Heart right ventricle (tissue), 16 donors: ENCODE measurements around the gene RAB7A. TPM values are rescaled to one million over a fixed set of nuclear protein-coding genes. Genes with fewer than 3 reads are reported as not detected.

ENCODE experiments used
- ATAC-seq, 8 donors: fragments of 200-7000 bp; cut with Tn5 transposase; one replicate each; pipeline ENCODE4 v1.9.1; 2020; ENCODE audit warnings: mild to moderate bottlenecking in 8 of 8, moderate library complexity in 8 of 8, moderate number of reproducible peaks in 1 of 8
- DNase-seq, 2 donors: peaks; one replicate each; pipeline ENCODE4 v3.0.0-alpha.2; 2020
- H3K27ac ChIP-seq, 10 donors: fragments of 200-600 bp; sonication (generic) in 2 of 10; one replicate each; pipeline versions ENCODE4 v1.5.0 to v1.8.0; 2020 to 2022; ENCODE audit warnings: mild to moderate bottlenecking in 3 of 10
- H3K27me3 ChIP-seq, 7 donors: fragments of 200-600 bp; one replicate each; pipeline ENCODE4 v1.8.0; 2021 to 2022; ENCODE audit warnings: mild to moderate bottlenecking in 2 of 7
- H3K36me3 ChIP-seq, 9 donors: fragments of 200-600 bp; sonication (generic) in 1 of 9; one replicate each; pipeline versions ENCODE4 v1.5.0 to v1.8.0; 2020 to 2022; ENCODE audit warnings: mild to moderate bottlenecking in 2 of 9
- H3K4me1 ChIP-seq, 9 donors: fragments of 200-600 bp; sonication (generic) in 1 of 9; one replicate each; pipeline versions ENCODE4 v1.5.0 to v1.8.0; 2020 to 2022; ENCODE audit warnings: mild to moderate bottlenecking in 4 of 9
- H3K4me3 ChIP-seq, 10 donors: fragments of 200-600 bp; sonication (generic) in 2 of 10; one replicate each; pipeline versions ENCODE4 v1.5.0 to v1.8.0; 2020 to 2022; ENCODE audit warnings: mild to moderate bottlenecking in 7 of 10, moderate library complexity in 2 of 10
- H3K9me3 ChIP-seq, 11 donors: fragments of 200-600 bp in 10 of 11; sonication (generic) in 2 of 11; one replicate each; pipeline versions ENCODE4 v1.5.0 to v1.8.0; 2013 to 2022; ENCODE audit warnings: mild to moderate bottlenecking in 2 of 11, control low read depth in 1 of 11, moderate library complexity in 1 of 11
- WGBS, 2 donors: extraction: QIAGEN DNeasy Blood & Tissue Kit; methylation state at CpG; one replicate each; pipeline ENCODE4 v1.1.7; 2013; ENCODE audit warnings: inconsistent platforms in 1 of 2; 5-methylcytosine and 5-hydroxymethylcytosine counted together
- intact Hi-C, 10 donors: fragments of 100-400 bp; cut with DNase I; formaldehyde crosslinking; loops; one replicate each; pipeline versions ENCODE4 v1.11.1 to v1.14.2; 2022
- polyA plus RNA-seq, 2 donors: library from polyadenylated mRNA; stranded (reverse); fragments of 200-250 nt; gene quantifications; one replicate each; pipeline ENCODE4 v1.2.3, GENCODE V29; 2013
- total RNA-seq, 10 donors: library from RNA; stranded (reverse); fragmentation: NEBNext Ultra II Directional in 3 of 10; extraction: Animal tissue kit (Norgen Biotek cat#: 25700) in 3 of 10; gene quantifications; one replicate each; pipeline versions ENCODE4 v1.2.1 to v1.2.4, GENCODE V29; 2021 to 2023
- TF ChIP-seq, protein P1 (sequence below), 9 donors: fragments of 200-600 bp; sonication (generic) in 2 of 9; IDR thresholded peaks; one replicate each; pipeline versions ENCODE4 v1.5.0 to v1.8.0; 2021 to 2022; ENCODE audit warnings: antibody characterized with exemption in 9 of 9, mild to moderate bottlenecking in 5 of 9, moderate library complexity in 1 of 9
- donor health status: Arrhythmogenic right ventricular cardiomyopathy.
- donor health status: ischemic (EF 13 %, LVEDD 7.1; RV severe dilation, severe dysfunction).
- donor health status: healthy with polysubstance abuse.
- donor health status: DM: no; HTN: yes; CAD: no.
- donor health status: DM: no; HTN: no; CAD: no.
- donor health status: ischemic (EF 25% LVEDD 6.9; RV normal size, moderate dysfunction).
- donor health status: ischemic (EF 25% LVEDD 5.7; RV mildly dilated, moderate dysfunction).
- donor health status: healthy.
- donor health status: DM: yes; HTN: yes; CAD: no.
- donor health status: Ischemic cardiomyopathy.
- donor health status: ischemic (EF 35%, LVEDD 5.7; RV mildly dilated, moderate dysfunction).
- donor health status: nonischemic (EF 11% LVEDD 7.7; RV severe dilation, severe dysfunction).
- donor health status: DM: yes; HTN: yes; CAD: no.
- donor health status: PGD.
- donor health status: ischemic (EF 29% LVEDD 5.4; RV normal size, mild dysfunction).
- donor health status: nonischemic (EF 23%, LVEDD 6.1; RV moderate dilation, normal function).

RAB7A gene
- total and polyA plus RNA-seq, 12 donors = 161 to 348 (median 296) TPM

DNA sequence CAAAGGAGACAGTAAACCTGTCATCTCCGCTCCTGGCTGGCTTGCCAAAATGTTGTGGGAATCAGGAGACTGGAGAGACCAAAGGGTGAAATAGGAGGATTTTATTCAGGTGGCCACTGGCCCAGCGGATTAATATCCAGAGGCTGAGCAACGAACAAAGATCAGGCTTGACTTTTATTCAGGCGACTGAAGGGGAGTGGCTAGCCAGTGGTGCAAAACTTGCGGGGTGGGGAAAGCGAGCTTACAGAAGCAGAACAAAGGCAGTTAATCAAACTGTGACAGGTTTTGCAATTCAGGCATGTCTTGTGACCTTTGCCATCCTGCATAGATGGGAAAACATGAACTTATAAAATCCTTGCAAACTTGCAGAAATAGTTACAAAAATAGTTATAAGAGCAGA is 133.6 kb downstream of the RAB7A start:
- ATAC-seq (no peak), DNase-seq (no peak)
- no peak overlapping the region for H3K4me3 ChIP-seq
- 85 to 89% methylated on average over 6 of the region's 6 CpGs for WGBS, 2 donors
- H3K27ac ChIP-seq = no peak overlapping the region
- peaks cover 0 to 54% (median 27%) of the 10 kb centered on the region in 11 donors for H3K9me3 ChIP-seq
- TF ChIP-seq, protein P1, sequence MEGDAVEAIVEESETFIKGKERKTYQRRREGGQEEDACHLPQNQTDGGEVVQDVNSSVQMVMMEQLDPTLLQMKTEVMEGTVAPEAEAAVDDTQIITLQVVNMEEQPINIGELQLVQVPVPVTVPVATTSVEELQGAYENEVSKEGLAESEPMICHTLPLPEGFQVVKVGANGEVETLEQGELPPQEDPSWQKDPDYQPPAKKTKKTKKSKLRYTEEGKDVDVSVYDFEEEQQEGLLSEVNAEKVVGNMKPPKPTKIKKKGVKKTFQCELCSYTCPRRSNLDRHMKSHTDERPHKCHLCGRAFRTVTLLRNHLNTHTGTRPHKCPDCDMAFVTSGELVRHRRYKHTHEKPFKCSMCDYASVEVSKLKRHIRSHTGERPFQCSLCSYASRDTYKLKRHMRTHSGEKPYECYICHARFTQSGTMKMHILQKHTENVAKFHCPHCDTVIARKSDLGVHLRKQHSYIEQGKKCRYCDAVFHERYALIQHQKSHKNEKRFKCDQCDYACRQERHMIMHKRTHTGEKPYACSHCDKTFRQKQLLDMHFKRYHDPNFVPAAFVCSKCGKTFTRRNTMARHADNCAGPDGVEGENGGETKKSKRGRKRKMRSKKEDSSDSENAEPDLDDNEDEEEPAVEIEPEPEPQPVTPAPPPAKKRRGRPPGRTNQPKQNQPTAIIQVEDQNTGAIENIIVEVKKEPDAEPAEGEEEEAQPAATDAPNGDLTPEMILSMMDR (IDR thresholded peaks at IDR 0.05) = no peak
- no peaks in the 10 kb centered on the region for H3K36me3 ChIP-seq
- H3K27me3 ChIP-seq = no peaks in the 10 kb centered on the region
- intact Hi-C loops = loop anchor here in 1 of 10 donors (10.0 kb wide), 1 partner anchor 145 kb away; no protein-coding TSS in a partner anchor
- peaks cover 0 to 14% (median 7%) of the 10 kb centered on the region in 9 donors for H3K4me1 ChIP-seq

DNA sequence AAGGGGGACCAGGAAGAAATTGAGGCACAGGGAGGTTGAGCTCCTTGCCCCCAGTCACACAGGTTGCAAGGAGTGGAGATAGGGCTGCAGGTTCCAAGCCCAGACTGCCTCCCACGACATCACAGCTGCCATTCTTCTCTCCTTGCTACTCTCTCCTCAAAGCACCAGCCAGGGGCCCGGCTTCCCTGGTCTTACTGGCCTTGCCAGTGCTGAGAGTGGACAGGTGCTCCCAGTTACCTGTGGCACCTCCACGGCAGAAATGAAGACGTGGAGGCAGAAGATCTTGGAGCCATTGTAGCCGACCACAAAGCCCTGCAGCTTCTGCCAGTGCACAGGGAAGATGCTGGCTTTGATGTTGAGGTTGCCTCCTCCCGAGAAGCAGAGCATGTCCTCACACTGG is 135.5 kb downstream of the RAB7A start:
- TF ChIP-seq, protein P1 (IDR thresholded peaks at IDR 0.05) = no peak

DNA sequence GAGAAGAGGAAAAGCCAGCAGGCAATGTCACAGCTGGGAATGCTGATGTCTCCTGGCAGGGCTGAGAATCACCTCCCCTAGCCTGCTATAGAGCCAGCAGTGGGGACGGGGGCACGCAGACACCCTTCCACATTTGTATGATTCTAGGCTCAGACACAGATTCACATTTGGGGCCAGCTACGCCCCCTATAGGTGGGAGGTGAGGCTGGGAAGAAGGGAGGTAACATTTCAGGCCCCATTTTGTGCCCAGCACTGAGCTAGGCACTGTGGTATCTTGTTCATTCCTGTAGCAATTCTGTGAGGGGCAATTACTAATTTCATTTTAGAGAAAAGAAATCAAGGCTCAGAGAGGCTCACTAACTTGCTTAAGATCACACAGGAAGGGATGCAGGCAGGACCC is 137.6 kb downstream of the RAB7A start:
- DNase-seq (no peak), ATAC-seq (no peak)
- intact Hi-C loops = no loop called here
- H3K36me3 ChIP-seq = no peaks in the 10 kb centered on the region
- TF ChIP-seq, protein P1 (IDR thresholded peaks at IDR 0.05) = peak in 5 of 9 donors; percentile 17 to 34 (median 23)
- no peak overlapping the region for H3K27ac ChIP-seq
- H3K9me3 ChIP-seq = peaks cover 0 to 31% (median 17%) of the 10 kb centered on the region in 11 donors
- WGBS, 2 donors = 64 to 73% methylated on average over 3 of the region's 3 CpGs
- H3K27me3 ChIP-seq = no peaks in the 10 kb centered on the region
- no peak overlapping the region for H3K4me3 ChIP-seq
- peaks cover 0 to 18% (median 12%) of the 10 kb centered on the region in 9 donors for H3K4me1 ChIP-seq

More for the DNA sequence above, 135.5 kb downstream of the RAB7A start:
- Histone ChIP-seq H3K4me3 (no peak overlapping the region), H3K4me1 (peaks cover 0 to 18% (median 12%) of the 10 kb centered on the region in 9 donors), H3K36me3 (no peaks in the 10 kb centered on the region), H3K27ac (no peak overlapping the region), H3K9me3 (peaks cover 0 to 42% (median 25%) of the 10 kb centered on the region in 11 donors), H3K27me3 (no peaks in the 10 kb centered on the region)
- 87 to 89% methylated on average over 6 of the region's 6 CpGs for WGBS, 2 donors
- ATAC-seq (no peak), DNase-seq (no peak)
- intact Hi-C loops = no loop called here

Other genes with a start within 250 kb of the RAB7A start
- gene GATA2, start 233.0 kb upstream of the RAB7A start, total RNA-seq = 10 to 100 TPM in 7 of 10 donors, 1 to 10 TPM in 3; 6.8 to 21.4 (median 10.7) TPM
- 10 to 100 TPM; 16.0 to 29.8 TPM for gene GATA2, start 233.0 kb upstream of the RAB7A start, polyA plus RNA-seq
- gene RPN1, start 75.4 kb upstream of the RAB7A start, total RNA-seq = 100 to 1,000 TPM in 3 of 10 donors, 10 to 100 TPM in 7; 74.9 to 170 (median 83.6) TPM
- gene RPN1, start 75.4 kb upstream of the RAB7A start, polyA plus RNA-seq = 100 to 1,000 TPM in 1 of 2 donors, 10 to 100 TPM in 1; 44.3 to 238 TPM
- 10 to 100 TPM; 34.8 to 45.9 (median 37.8) TPM for gene ACAD9, start 153.4 kb downstream of the RAB7A start, total RNA-seq
- gene ACAD9, start 153.4 kb downstream of the RAB7A start, polyA plus RNA-seq = 10 to 100 TPM; 20.8 to 36.5 TPM